ENCODE measurements around the gene HBG1. TPM values are rescaled to one million over a fixed set of nuclear protein-coding genes. Genes with fewer than 3 reads are reported as not detected.

The HBG1 gene
- total RNA-seq, 2 donors from 2014 or later: 5.7 TPM; not detected in 1

DNA sequence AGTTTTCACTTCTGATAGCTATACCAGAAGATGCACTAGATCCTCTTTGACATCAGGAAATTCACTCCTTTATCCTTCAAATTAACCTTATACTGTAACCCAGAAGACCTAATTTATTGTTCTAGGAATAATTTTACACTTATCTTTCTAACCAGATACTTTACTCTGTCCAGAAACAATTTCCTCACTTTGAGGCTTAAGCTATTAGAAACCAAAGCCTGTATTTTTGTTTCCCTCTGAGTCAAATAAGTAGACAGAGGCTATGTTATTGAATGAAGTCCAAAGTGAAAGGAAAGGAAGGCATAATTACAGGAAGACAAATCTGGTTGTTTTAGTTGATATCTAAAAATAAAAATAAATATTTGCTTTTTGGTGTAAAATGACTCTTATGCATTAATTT lies 51.4 kb downstream of the HBG1 start:
- Histone ChIP-seq H3K9ac (ENCODE audit: low read depth in 2 of 2, low read length in 2 of 2) (no peak overlapping the region), H3K27ac (no peak overlapping the region), H3K9me3 (no peaks in the 10 kb centered on the region), H3K27me3 (no peaks in the 10 kb centered on the region), H3K36me3 (no peaks in the 10 kb centered on the region), H3K4me1 (no peaks in the 10 kb centered on the region), H3K4me3 (no peak overlapping the region)
- no peak for TF ChIP-seq CTCF (IDR thresholded peaks at IDR 0.05)
- intact Hi-C loops (cut with DNase I): no loop called here
- DNase-seq: no peak

Other genes with a start within 250 kb of the HBG1 start
- not detected for gene OR52J3, start 203.3 kb downstream of the HBG1 start, total RNA-seq
- not detected for gene OR52E2, start 190.2 kb downstream of the HBG1 start, total RNA-seq
- not detected for gene OR52E1, start 180.3 kb downstream of the HBG1 start, total RNA-seq
- gene OR52A5, start 111.5 kb downstream of the HBG1 start, total RNA-seq: not detected
- gene OR52A1, start 95.1 kb downstream of the HBG1 start, total RNA-seq: not detected
- not detected for gene OR51V1, start 49.2 kb downstream of the HBG1 start, total RNA-seq
- 100 to 1,000 TPM in 1 of 2 donors, 1 to 10 TPM in 1; 3.0 to 113 TPM for gene HBB, start 22.8 kb downstream of the HBG1 start, total RNA-seq
- not detected for gene HBD, start 15.4 kb downstream of the HBG1 start, total RNA-seq
- gene HBG2, start 4.9 kb upstream of the HBG1 start, total RNA-seq: 10 to 100 TPM in 1 of 2 donors, not detected in 1; 14.9 TPM
- 1 to 10 TPM in 1 of 2 donors, not detected in 1; 4.0 TPM for gene HBE1, start 20.1 kb upstream of the HBG1 start, total RNA-seq
- not detected for gene OR51B4, start 52.1 kb upstream of the HBG1 start, total RNA-seq
- not detected for gene OR51B2, start 74.4 kb upstream of the HBG1 start, total RNA-seq
- gene OR51B5, start 93.7 kb upstream of the HBG1 start, total RNA-seq: not detected
- gene OR51B6, start 101.7 kb upstream of the HBG1 start, total RNA-seq: not detected
- not detected for gene OR51M1, start 134.0 kb upstream of the HBG1 start, total RNA-seq
- gene OR51Q1, start 172.3 kb upstream of the HBG1 start, total RNA-seq: not detected
- not detected for gene OR51I1, start 191.7 kb upstream of the HBG1 start, total RNA-seq
- gene OR51I2, start 199.5 kb upstream of the HBG1 start, total RNA-seq: not detected
- not detected for gene OR52D1, start 238.8 kb upstream of the HBG1 start, total RNA-seq

Measured in colonic mucosa (tissue), 4 donors.